Osteocyte (in vitro differentiated cells): ENCODE data around the gene ZNF451. TPM values are rescaled to one million over a fixed set of nuclear protein-coding genes. Genes with fewer than 3 reads are reported as not detected.
A peak's percentile ranks its signal among the peaks of the same experiment; 100 is the strongest.

Source experiments
- DNase-seq: peaks from one replicate; pipeline ENCODE4 v3.0.0; 2021; ENCODE audit warnings: mixed read lengths; ENCODE audit not compliant: unreplicated experiment; ENCODE audit errors: extremely low spot score
- H3K27ac Mint-ChIP-seq: one replicate; pipeline ENCODE4 v1.8.0; 2021; ENCODE audit warnings: mild to moderate bottlenecking, mixed read lengths; ENCODE audit not compliant: unreplicated experiment
- H3K27me3 Mint-ChIP-seq: one replicate; pipeline ENCODE4 v1.8.0; 2021; ENCODE audit warnings: mixed read lengths; ENCODE audit not compliant: unreplicated experiment
- H3K36me3 Mint-ChIP-seq: one replicate; pipeline ENCODE4 v1.8.0; 2021; ENCODE audit warnings: mixed read lengths; ENCODE audit not compliant: unreplicated experiment
- H3K4me1 Mint-ChIP-seq: one replicate; pipeline ENCODE4 v1.8.0; 2021; ENCODE audit warnings: mixed read lengths; ENCODE audit not compliant: unreplicated experiment
- H3K4me3 Mint-ChIP-seq: one replicate; pipeline ENCODE4 v1.8.0; 2021; ENCODE audit warnings: mild to moderate bottlenecking, moderate library complexity, mixed read lengths; ENCODE audit not compliant: unreplicated experiment
- H3K9me3 Mint-ChIP-seq: one replicate; pipeline ENCODE4 v1.8.0; 2021; ENCODE audit warnings: mixed read lengths; ENCODE audit not compliant: unreplicated experiment
- CTCF ChIP-seq: fragments of 200-600 bp; sonication (generic); IDR thresholded peaks from 2 replicates; pipeline ENCODE4 v1.5.0; 2021; ENCODE audit warnings: antibody characterized with exemption, mild to moderate bottlenecking, moderate library complexity
- total RNA-seq: library from RNA; stranded (reverse); gene quantifications from 2 replicates; pipeline ENCODE4 v1.2.1, GENCODE V29; 2021

ZNF451 gene
- total RNA-seq, 1 donor from 2014 or later, result 53.6 TPM

- no peak for TF ChIP-seq CTCF
Observed at GRCh38 chr6:57123111-57123510, 33.1 kb downstream of the ZNF451 start.

GRCh38 chr6:57127763-57128162, 37.8 kb downstream of the ZNF451 start:
- no peak for TF ChIP-seq CTCF
- Mint-ChIP-seq H3K4me3 (no peak overlapping the region), H3K4me1 (peaks cover 8% of the 10 kb centered on the region), H3K9me3 (no peaks in the 10 kb centered on the region), H3K27ac (no peak overlapping the region), H3K36me3 (peaks cover 11% of the 10 kb centered on the region), H3K27me3 (no peaks in the 10 kb centered on the region)
- no peak for DNase-seq

More at GRCh38 chr6:57123111-57123510, 33.1 kb downstream of the ZNF451 start:
- H3K36me3 Mint-ChIP-seq, result peaks cover 20% of the 10 kb centered on the region
- DNase-seq, result no peak
- no peaks in the 10 kb centered on the region for H3K27me3 Mint-ChIP-seq
- no peak overlapping the region for H3K27ac Mint-ChIP-seq
- H3K4me1 Mint-ChIP-seq, result peaks cover 2% of the 10 kb centered on the region
- peaks cover 11% of the 10 kb centered on the region for H3K9me3 Mint-ChIP-seq
- H3K4me3 Mint-ChIP-seq, result no peak overlapping the region

- DNase-seq, result no peak
- no peaks in the 10 kb centered on the region for H3K9me3 Mint-ChIP-seq
- H3K4me3 Mint-ChIP-seq, result no peak overlapping the region
- H3K27me3 Mint-ChIP-seq, result no peaks in the 10 kb centered on the region
- no peak overlapping the region for H3K27ac Mint-ChIP-seq
- peaks cover 8% of the 10 kb centered on the region for H3K4me1 Mint-ChIP-seq
- peaks cover 29% of the 10 kb centered on the region for H3K36me3 Mint-ChIP-seq
- TF ChIP-seq CTCF, result peak; percentile 27
Observed at GRCh38 chr6:57130661-57131177, 40.7 kb downstream of the ZNF451 start.

- Mint-ChIP-seq H3K4me1 (peaks cover 13% of the 10 kb centered on the region), H3K4me3 (no peak overlapping the region), H3K27me3 (no peaks in the 10 kb centered on the region), H3K27ac (no peak overlapping the region), H3K9me3 (no peaks in the 10 kb centered on the region), H3K36me3 (peaks cover 39% of the 10 kb centered on the region)
- no peak for DNase-seq
- TF ChIP-seq CTCF, result no peak
Observed at GRCh38 chr6:57134954-57135353, 45.0 kb downstream of the ZNF451 start.

GRCh38 chr6:57135885-57136284, 45.9 kb downstream of the ZNF451 start:
- Mint-ChIP-seq H3K4me1 (peaks cover 8% of the 10 kb centered on the region), H3K36me3 (peaks cover 38% of the 10 kb centered on the region), H3K4me3 (no peak overlapping the region), H3K27me3 (no peaks in the 10 kb centered on the region), H3K9me3 (no peaks in the 10 kb centered on the region), H3K27ac (peak overlapping the region; percentile 5)
- no peak for TF ChIP-seq CTCF
- DNase-seq, result no peak
